GM19351 (cell line): ENCODE measurements around the gene MLLT10.
"Not testable (repeated sequence)": the region's sequence is repeated elsewhere in the genome, so short reads cannot be mapped to it uniquely, and the experiment has no call there.

Experiments
- ATAC-seq: cut with Tn5 transposase; IDR thresholded peaks from one replicate; pipeline ENCODE4 v1.9.1; 2021; ENCODE audit warnings: mild to moderate bottlenecking, moderate library complexity; ENCODE audit not compliant: unreplicated experiment

Gene MLLT10

GRCh38 chr10:21574514-21574913, 40.5 kb downstream of the MLLT10 start:
- ATAC-seq, result not testable (repeated sequence)

DNA sequence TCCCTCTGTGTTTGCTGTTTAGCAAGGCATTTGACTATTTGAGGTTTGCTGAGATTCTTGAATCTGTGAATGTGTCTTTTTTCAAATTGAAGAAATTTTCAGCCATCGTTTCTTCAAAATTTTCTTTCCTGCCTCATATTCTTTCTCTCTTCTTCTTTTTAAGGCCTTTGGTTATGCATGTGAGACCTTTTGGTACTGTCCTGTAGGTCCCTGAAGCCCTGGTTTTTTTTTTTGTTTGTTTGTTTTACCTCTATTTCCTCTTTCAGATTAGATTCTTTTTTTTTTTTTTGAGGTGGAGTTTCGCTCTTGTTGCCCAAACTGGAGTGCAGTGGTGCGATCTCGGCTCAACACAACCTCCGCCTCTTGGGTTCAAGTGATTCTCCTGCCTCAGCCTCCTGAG, 45.3 kb downstream of the MLLT10 start:
- ATAC-seq, result no peak

DNA sequence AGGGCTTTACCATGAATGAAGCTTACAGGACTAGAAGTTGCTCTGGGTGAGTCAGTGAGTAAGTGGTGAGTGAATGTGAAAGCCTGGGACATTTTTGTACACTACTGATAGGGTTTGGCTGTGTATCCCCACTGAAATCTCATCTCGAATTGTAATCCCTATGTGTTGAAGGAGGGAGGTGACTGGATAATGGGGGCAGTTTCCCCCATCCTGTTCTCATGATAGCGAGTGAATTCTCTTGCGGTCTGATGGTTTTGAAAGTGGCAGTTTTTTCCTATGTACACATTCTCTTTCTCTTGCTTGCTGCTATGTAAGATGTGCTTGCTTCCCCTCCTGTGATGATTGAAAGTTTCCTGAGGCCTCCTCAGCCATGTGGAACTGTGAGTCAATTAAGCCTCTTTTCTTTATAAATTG, 47.4 kb downstream of the MLLT10 start:
- peak; percentile 85 for ATAC-seq

GRCh38 chr10:21584834-21585530, 51.0 kb downstream of the MLLT10 start:
- ATAC-seq, result no peak

DNA sequence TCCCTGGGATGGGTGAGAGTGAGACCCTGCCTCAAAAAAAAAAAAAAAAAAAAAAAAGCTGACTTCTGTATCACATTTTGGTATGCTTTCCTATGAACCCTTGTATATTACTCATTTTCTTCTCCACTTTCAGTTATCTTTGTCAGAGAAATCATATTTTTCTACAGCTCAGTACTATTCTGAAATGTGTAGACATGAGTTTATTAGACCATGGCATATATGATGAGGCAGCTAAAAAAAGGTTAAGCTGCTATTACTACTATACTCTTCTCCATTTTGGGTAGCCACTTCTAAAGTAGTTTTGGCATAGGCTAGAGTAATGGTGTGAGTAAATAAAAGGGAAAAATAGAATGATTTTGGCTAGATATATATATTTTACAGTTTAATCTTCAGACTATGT, 53.4 kb downstream of the MLLT10 start:
- no peak for ATAC-seq

GRCh38 chr10:21588159-21588558, 54.1 kb downstream of the MLLT10 start:
- ATAC-seq, result not testable (repeated sequence)

DNA sequence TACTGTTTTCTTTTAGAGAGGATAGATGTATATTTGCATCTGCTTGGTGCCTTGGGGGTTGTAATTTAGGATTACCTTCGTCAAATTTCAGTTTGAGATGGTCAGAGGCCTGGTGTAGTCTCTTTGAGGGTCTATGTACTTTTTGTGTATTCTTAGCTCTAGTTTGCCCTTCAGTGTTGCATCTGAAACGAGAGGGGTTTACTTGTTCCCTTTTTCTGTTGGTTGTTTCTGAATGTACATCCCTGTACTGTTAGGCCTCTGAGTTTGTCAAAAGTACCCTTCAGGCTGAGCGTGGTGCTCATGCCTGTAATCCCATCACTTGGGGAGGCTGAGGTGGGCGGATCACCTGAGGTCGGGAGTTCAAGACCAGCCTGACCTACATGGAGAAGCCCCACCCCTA, 60.0 kb downstream of the MLLT10 start:
- no peak for ATAC-seq

DNA sequence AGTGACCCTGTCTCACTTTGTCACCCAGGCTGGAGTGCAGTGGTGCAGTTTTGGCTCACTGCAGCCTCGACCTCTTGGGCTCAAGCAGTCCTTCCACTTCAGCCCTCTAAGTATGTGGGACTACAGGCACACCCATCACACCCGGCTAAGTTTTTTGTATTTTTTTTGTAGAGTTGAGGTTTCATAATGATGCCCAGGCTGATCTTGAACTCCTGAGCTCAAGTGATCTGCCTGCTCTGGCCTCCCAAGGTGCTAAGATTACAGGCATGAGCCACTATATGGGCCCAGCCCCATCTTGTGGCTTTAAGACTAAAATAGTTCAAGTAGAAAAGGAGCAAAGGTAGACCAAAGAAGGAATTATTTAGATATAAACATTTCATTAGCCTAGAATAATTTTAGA, 65.5 kb downstream of the MLLT10 start:
- ATAC-seq, result no peak

GRCh38 chr10:21600804-21601433, 66.9 kb downstream of the MLLT10 start:
- ATAC-seq, result no peak

- ATAC-seq, result no peak
Measured at GRCh38 chr10:21602313-21602712, 68.3 kb downstream of the MLLT10 start.

- ATAC-seq, result no peak
Measured at GRCh38 chr10:21603721-21604120, 69.7 kb downstream of the MLLT10 start.

DNA sequence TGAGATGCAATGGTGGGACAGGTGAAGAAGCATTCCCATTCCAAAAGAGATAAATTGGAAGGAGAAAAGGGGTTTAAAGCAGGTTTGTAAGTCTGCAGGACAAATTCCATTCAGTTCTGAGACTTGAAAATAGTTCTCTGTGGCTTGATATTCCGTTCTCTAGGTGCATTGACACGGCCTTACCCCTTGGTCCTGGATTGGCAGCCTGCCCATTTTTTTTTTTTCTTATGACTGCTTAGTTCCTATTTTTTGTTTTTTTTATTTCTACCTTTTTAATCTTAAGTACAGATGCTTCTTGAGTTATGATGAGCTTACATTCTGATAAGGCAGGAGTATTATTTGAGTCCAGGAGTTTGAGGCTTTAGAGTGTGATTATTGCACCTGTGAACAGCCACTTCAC, 70.6 kb downstream of the MLLT10 start:
- no peak for ATAC-seq

DNA sequence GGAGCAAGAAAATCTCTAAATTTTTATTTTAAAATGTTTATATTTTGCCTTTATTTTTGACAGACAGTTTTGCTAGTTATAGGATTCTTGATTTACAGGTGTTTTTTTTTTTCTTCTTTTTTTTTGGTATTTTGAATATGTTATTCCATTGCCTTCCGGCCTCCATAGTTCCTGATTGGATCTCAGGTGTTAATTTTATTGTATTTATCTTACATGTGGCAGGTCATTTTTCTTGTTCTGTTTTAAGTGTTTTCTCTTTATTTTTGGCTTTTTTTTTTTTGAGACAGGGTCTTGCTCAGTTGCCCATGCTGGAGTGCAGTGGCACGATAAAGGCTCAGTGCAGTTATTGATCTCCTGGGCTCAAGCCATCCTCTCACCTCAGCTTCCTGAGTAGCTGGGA, 73.9 kb downstream of the MLLT10 start:
- no peak for ATAC-seq

GRCh38 chr10:21614000-21614399, 80.0 kb downstream of the MLLT10 start:
- ATAC-seq, result no peak

DNA sequence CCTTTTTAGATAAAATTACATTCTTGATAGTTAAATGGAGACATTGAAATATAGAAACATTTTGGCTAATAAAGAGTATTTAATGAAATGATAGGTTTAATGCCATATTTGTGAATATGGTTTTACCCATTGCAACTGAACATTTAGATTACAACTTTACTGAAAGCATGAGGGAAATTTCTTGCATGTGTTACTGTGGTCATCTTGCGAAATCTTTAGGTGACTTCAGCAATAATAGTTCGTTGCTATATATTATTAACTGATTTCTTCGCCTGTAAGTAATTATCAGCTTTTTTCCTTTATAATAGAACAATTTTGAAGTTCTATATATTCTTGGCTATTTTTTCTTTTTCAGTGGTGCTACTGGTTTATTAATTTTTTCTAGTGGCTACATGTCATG, 83.2 kb downstream of the MLLT10 start:
- no peak for ATAC-seq

DNA sequence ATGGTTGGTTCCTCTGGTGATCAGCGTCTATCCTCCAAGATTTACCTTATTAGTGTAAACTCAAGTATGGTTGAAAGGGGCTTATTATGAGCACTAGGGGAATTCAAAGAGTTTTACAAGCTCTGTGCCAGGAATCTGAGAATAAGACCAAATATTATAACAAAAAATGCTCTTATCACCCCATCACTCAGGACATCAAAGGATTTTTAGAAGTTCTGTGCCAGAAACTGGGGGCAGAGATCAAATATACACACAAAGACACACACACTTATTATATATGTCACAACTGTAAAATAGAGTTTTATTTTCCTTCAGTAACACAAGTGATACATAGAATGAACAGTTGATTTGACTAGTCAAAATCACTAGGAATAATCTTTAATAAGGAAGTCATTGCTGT, 89.3 kb downstream of the MLLT10 start:
- no peak for ATAC-seq

DNA sequence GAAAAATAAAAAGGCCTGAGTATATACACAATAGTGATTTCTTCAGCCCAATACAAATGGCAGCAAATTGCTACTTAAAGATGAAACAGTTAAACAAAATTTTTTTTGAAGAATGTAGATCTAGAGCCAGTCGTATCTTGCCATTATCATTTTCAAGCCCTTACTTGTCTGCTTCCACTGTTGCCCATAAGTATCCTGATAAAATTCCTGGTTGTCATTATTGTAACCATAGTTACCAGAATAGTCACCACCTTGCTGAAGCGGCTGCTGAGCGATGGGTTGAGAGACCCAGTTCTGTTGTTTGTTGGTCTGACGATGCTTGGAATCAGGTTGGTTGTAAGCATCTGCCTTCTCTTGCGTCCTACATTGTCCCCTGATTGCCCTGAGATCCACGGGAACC, 90.4 kb downstream of the MLLT10 start:
- not testable (repeated sequence) for ATAC-seq

DNA sequence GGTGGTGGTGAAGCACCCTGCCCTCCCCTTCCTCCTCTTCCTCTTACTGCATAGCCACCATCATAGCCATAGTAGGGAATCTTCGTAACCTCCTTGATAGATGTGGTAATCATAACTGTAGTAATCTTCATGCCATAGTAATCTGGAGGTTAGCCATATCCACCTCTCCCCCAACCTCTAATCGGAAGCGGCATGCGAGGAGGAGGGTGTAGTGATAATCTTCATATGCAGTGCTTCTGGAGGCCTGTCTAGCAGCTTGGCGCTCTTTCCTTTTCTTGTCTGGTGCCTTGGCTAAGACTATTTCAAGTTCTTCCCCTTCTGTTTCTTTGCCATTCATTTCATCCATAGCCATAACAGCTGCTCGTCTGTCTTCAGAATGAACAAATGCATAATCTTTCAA, 90.9 kb downstream of the MLLT10 start:
- no peak for ATAC-seq

DNA sequence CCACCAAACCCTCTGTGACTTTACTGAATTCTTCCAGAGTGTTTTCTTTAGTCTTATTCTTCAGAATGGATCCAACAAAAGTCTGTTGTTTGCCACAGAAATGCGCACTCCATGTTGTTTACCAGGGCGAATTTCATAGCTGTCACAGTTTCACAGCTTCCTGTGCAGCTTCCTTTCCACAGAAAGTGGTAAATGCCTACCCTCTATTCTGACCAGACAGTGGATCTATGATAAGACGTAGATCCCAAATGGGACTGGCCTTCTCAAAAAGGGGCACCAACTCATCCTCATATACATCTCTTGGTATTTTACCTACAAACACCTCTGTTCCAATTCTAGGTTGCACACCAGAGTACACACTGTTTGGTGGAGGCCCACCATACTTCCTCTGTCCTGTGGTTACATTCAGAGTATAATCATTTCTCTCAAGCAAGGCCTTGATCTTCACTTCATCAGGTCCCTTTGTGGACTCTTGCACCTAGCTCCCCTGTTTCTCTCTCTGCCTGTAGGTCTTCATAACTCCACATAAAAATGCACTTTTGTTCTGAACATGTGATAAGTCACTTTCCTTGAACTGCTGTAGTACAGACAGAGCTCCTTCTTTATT, 91.7 kb downstream of the MLLT10 start:
- ATAC-seq, result no peak

DNA sequence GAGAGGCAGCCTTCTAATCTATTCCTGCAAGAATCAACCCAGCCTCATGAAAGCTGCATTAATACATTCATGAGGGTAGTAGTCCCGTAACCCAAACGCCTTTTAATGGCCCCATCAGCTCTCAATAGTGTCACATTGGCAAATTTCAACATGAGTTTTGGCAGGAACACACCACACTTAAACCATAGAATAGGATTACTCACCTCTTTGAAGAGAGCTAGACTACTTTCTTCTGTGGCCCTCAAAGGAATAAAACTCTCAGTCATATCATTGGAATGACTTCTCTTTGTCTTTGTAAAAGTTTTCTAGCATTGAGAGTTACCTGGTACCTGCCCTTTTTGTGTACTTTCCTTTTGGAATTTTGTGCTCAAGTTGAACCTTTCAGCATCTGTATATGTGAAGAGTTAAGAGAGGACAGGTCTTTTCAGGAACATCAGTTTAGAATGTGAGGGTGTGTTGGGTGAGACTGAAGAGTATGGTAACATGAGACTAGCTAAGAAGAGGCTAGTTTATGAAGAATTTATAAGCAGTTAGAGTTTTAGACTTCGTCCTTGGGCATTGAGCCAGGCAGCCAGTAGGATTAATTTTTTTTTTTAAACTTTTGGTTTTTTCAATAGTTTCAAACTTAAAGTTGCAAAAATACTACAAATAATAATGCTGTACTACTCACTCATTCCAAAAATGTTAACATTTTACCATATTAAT, 92.6 kb downstream of the MLLT10 start:
- no peak for ATAC-seq

- ATAC-seq, result no peak
Measured at GRCh38 chr10:21627331-21627730, 93.3 kb downstream of the MLLT10 start.

DNA sequence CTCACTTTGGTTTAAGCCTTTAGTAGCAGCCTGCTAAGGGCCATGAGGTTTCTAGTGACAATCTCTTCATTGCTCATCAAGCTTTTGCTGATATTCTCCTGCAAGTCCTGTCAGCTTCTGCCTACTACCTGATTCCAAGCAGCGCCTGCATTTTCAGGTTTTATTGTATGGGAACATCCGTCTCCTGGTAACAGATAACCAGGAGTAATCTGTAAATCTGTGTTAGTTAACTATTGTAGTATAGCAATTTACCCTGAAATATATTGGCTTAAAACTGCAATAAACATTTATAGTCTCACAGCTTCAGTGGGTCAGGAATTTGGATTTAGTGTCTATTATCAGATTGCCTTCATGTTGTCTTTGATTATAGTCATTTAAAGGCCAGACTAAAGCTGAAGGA, 94.0 kb downstream of the MLLT10 start:
- ATAC-seq, result no peak
